ENCODE measurements around the gene CCDC122.

DNA sequence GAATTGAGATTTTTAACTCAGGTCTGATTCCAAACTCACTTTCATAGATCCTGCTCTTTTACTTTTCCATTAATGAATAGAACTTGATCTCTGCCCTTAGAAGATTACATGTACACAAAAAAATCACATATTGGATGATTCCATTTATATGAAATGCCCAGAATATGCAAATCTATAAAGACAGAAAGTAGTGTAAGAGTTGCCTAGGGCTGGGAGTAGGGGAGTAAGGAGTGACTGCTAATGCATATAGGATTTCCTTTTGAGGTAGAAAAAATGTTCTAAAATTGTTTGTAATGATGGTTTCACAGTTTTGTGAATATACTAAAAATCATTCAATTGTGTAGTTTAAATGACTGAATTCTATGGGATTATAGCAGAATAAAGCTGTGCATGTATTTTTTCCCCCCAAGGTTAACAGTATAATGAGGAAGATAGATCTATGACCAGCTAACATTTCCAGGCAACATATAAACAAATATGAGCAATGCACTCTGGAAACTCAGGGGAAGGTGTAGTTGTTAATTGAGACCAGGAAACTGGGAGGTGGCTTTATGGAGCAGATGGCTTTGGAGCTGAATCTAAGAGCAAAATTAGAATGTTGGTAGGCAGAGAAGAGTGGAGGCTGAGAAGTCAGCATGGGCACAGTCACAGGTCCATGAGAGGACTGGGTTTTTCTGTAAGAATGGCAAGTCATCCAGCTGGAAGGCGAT, 41.6 kb upstream of the CCDC122 start:
- no peak for TF ChIP-seq CTCF (IDR thresholded peaks at IDR 0.05; ENCODE audit: borderline replicate concordance, extremely low read depth, low read length, poor library complexity, severe bottlenecking)
- TF ChIP-seq EZH2 (IDR thresholded peaks at IDR 0.05; ENCODE audit: borderline replicate concordance, low read depth, low read length, severe bottlenecking), result no peak

All from DND-41 (cell line).